ENCODE measurements around the gene TMUB2. TPM values are rescaled to one million over a fixed set of nuclear protein-coding genes. Genes with fewer than 3 reads are reported as not detected.

TMUB2 gene
- total and polyA plus RNA-seq, 8 donors, result 10.4 to 50.9 (median 15.9) TPM

DNA sequence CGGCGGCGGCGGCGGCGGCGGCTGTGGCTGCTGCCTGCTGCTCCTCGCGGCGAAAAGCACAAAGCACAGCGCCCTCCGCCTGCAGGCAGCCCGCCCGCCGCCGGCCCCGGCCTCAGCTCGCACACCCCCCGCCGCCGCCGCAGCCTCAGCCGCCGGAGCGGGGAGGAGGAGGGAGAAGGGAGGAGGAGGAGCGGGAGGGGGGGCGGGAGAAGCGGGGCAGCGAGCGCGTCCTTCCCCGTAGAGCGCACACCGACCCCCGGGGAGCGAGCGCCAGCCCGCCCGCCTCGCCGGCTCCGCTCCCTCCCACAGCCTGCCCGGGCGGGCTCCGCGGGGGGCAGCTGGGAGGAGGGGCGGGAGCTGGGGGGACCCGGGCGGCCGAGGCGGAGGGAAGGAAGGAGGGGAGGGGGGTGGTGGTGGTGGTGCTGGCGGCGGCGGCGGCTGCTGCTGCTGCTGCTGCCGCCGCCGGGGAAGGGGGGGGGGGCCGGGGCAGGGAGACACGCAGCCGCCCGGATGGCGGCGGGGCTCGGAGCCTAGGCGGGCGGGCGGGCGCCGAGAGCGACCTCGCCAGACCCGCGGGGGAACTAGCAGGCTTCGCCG lies 32.9 kb downstream of the TMUB2 start, which contains the start of gene UBTF:
Gene UBTF, minus strand, starts transcription at position 60 of the 597 bp plus-strand sequence. CDS start 1,446 bp downstream, outside the sequence.
- TF ChIP-seq, protein P1, sequence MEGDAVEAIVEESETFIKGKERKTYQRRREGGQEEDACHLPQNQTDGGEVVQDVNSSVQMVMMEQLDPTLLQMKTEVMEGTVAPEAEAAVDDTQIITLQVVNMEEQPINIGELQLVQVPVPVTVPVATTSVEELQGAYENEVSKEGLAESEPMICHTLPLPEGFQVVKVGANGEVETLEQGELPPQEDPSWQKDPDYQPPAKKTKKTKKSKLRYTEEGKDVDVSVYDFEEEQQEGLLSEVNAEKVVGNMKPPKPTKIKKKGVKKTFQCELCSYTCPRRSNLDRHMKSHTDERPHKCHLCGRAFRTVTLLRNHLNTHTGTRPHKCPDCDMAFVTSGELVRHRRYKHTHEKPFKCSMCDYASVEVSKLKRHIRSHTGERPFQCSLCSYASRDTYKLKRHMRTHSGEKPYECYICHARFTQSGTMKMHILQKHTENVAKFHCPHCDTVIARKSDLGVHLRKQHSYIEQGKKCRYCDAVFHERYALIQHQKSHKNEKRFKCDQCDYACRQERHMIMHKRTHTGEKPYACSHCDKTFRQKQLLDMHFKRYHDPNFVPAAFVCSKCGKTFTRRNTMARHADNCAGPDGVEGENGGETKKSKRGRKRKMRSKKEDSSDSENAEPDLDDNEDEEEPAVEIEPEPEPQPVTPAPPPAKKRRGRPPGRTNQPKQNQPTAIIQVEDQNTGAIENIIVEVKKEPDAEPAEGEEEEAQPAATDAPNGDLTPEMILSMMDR (IDR thresholded peaks at IDR 0.05), result no peak
- peaks cover 0 to 18% (median 11%) of the 10 kb centered on the region in 3 donors for H3K36me3 ChIP-seq
- H3K27me3 ChIP-seq, result no peaks in the 10 kb centered on the region
- FAIRE-seq, result no peak
- H3K9me3 ChIP-seq, result no peaks in the 10 kb centered on the region
- DNase-seq, result peak; percentile 76 to 88 (median 80)
- H3K27ac ChIP-seq, result peak within 1 kb of the TSS; percentile 93 to 98 (median 97)
- peaks cover 12 to 28% (median 23%) of the 10 kb centered on the region in 3 donors for H3K4me1 ChIP-seq
- intact Hi-C loops (cut with DNase I), result loop anchor here in 1 of 3 donors (10.0 kb wide), 1 partner anchor 105 kb away; the partner anchor contains the start of gene SLC25A39
- WGBS, 2 donors, result 1% methylated on average over 19 to 75 of the region's 76 CpGs
- H3K4me3 ChIP-seq, result peak within 1 kb of the TSS; percentile 57 to 95 (median 88)
- peak; percentile 5 to 33 (median 14) for ATAC-seq

DNA sequence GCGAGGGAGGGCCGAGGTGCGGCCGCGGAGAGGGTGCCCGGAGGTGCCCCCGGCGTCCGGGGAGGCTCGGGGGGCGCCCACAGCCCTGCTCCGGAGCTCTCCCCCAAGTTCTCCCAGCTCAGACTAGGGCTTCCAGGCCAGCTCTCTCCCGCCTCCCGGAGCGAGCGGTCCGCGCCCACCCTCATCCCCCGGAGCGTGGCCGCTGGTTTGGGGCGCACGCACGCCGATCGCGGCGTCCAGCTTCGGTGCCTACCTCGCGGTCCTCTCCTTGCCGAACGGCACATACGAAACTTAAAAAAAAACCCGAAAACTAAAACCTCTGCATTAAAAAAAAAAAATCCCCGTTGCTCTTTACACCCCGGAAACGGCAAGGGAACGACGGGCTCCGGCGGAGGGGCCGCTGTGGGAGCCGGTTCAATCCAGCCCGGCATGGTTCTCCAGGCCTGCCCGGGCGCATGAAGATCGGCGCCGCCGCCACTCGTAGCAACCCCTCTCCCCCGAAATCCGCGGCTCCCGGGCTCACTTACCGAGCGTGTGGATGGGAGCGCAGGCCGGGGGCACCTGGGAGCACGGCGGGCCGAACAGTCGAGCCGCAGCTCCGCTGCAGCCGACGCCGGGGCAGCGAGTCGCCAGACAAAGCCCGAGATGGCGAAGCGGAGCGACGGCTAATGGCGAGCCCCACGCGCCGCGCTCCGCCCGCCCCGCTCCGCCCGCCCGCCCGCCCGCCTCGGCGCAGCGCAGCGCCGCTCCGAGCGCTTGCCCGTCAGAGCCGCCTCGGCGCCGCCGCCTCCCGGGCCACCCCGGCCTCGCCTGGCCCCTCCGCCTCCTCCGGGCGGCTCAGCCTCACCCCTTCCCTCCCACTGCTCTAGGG lies 33.7 kb downstream of the TMUB2 start:
- H3K4me1 ChIP-seq, result peaks cover 12 to 28% (median 23%) of the 10 kb centered on the region in 3 donors
- TF ChIP-seq, protein P1 (IDR thresholded peaks at IDR 0.05), result no peak
- no peak for FAIRE-seq
- intact Hi-C loops (cut with DNase I), result no loop called here
- no peaks in the 10 kb centered on the region for H3K9me3 ChIP-seq
- 0% methylated on average over 79 to 108 of the region's 108 CpGs for WGBS, 2 donors
- H3K27me3 ChIP-seq, result no peaks in the 10 kb centered on the region
- peaks cover 0 to 11% (median 8%) of the 10 kb centered on the region in 3 donors for H3K36me3 ChIP-seq
- peak; percentile 55 to 84 (median 72) for DNase-seq
- H3K27ac ChIP-seq, result peak overlapping the region; percentile 93 to 98 (median 97)
- H3K4me3 ChIP-seq, result peak overlapping the region; percentile 57 to 95 (median 88)
- peak; percentile 22 to 37 (median 23) for ATAC-seq

DNA sequence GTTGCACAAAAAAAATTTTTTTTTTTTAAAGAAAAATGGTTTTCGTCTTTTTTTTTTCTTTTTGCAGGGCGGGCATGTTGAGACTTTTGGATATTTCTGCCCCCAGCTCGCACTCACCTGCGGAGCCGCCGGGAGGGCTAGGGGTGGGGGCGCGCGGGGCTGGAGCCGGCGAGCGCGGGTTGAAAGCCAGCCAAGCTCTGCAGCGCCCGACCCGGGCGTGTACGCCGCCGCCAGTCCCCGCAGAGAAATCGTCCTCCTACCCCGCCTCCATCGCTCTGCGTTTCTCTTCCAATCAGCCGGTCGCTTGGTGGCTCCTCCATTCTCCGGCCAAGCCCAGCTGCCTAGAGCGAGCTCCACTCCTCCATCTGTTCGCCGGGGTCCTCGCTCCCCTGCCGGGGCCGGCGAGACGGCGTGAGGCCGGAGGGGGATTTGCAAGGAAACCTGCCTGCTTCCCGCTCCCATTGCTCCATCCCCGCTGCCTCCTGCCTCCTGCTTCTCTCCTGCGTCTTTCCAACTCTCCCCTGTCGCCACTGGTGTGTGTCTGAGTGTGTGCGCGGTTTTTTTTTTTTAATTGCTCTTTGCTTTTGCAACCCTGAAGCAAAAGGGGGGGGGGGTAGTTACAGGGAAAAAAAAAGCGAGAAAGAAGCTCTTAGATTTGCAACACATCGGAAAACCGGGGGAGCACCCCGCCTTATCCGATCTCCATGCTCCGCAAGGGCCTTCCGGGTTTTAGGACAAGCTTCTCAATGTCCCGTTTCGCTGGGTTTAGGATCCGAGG lies 34.5 kb downstream of the TMUB2 start:
- intact Hi-C loops (cut with DNase I), result no loop called here
- 0 to 1% methylated on average over 51 to 54 of the region's 54 CpGs for WGBS, 2 donors
- no peaks in the 10 kb centered on the region for H3K27me3 ChIP-seq
- ATAC-seq (peak; percentile 26 to 40 (median 39)), DNase-seq (peak; percentile 76 to 91 (median 80)), FAIRE-seq (no peak)
- peak overlapping the region; percentile 93 to 98 (median 97) for H3K27ac ChIP-seq
- peak overlapping the region; percentile 45 to 95 (median 88) for H3K4me3 ChIP-seq
- H3K4me1 ChIP-seq, result peaks cover 12 to 28% (median 23%) of the 10 kb centered on the region in 3 donors
- no peaks in the 10 kb centered on the region for H3K9me3 ChIP-seq
- TF ChIP-seq, protein P1 (IDR thresholded peaks at IDR 0.05), result no peak
- peaks cover 0 to 3% (median 2%) of the 10 kb centered on the region in 3 donors for H3K36me3 ChIP-seq

DNA sequence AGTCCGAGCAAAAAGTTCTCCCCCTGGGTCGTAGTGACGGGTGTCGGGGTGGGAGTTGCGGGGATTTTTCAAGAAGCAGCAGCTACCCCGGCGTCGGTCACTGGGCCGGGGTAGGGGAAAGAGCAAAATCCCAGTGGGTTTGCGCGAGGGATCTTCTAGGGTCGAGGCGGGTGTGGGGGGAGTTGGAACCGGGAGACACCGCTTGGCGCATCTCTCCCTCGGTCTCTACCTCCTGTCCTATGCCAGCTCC lies 35.0 kb downstream of the TMUB2 start:
- peaks cover 12 to 28% (median 23%) of the 10 kb centered on the region in 3 donors for H3K4me1 ChIP-seq
- intact Hi-C loops (cut with DNase I), result no loop called here

More for the DNA sequence above, 35.0 kb downstream of the TMUB2 start:
- TF ChIP-seq, protein P1 (IDR thresholded peaks at IDR 0.05), result no peak
- Histone ChIP-seq H3K9me3 (no peaks in the 10 kb centered on the region), H3K36me3 (no peaks in the 10 kb centered on the region), H3K27ac (peak overlapping the region; percentile 93 to 98 (median 97)), H3K27me3 (no peaks in the 10 kb centered on the region), H3K4me3 (peak overlapping the region; percentile 45 to 95 (median 88))
- 0 to 1% methylated on average over 17 of the region's 17 CpGs for WGBS, 2 donors
- DNase-seq, result peak in 3 of 6 donors; percentile 52 to 59 (median 55)
- no peak for ATAC-seq
- FAIRE-seq, result no peak
